Stimulated activated CD8-positive, alpha-beta memory T cell treated with anti-CD3 and anti-CD28 coated beads, Interleukin-15, amount 100 ng/mL, for 24 hours (primary cell): ENCODE data around the gene SOHLH1.
"Not testable (repeated sequence)": the region's sequence is repeated elsewhere in the genome, so short reads cannot be mapped to it uniquely, and the experiment has no call there.

Experiments
- DNase-seq: peaks from one replicate; pipeline ENCODE4 v3.0.0-alpha.2; 2020; ENCODE audit warnings: low read depth

The SOHLH1 gene

DNA sequence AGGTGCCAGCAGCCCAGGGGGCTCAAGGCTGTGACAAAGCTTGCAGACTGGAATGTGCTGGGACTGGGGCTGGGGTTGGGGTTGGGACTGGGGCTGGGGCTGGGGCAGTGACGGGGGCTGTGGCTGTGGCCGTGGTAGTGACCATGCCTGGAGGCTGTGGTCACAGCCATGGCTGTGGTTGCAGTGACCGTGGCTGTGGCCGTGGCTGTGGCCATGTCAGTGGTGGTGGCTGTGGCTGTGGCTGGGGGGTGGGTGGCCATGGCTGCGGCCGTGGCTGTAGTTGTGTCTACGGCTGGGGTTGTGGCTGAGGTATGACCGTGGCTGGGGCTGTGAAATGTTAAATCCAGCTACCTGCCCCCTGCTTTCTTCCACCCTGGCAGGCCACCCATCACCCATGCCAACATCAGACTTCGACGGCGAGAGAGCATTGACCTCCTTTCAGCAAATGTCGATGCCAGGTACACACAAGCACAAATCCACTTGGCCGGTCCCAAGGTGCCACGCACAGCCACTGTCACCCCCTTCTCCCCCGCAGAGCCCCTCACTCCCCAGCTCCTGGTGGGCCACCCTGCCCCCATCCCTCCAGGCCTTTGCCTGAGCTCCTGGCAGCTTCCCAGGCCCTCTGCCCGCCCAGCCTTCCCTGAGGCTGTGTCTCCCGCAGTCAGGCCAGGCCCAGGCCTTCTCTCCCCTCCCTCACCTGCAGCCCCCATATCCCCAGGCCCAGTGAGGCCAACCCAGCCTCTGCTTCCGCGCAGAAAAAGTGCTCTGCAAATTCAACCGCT is 20.9 kb downstream of the SOHLH1 start:
- no peak for DNase-seq

DNA sequence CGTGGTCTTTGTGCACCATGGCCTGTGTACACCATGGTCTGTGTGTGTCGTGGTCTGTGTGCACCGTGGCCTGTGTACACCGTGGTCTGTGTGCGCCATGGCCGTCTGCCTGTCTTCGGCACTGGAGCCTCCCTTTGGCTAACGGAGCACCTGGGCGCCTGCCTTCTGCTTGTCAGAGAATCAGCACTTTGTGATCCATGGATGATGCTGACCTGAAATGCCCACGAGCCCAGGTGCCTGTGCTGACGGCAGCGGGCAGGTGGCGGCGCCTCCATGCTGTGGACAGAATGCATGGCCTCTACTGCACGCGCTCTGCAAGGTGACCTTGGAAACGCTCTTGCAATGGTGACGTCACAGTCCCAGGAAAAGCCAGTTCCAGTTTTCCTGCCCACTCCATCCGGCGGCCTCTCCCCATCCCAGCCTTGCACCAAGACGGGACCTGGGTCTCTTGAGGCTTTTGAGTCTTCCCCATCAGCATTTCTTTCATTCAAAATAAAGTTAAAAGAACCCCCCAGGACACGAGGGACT is 21.6 kb downstream of the SOHLH1 start:
- no peak for DNase-seq

DNA sequence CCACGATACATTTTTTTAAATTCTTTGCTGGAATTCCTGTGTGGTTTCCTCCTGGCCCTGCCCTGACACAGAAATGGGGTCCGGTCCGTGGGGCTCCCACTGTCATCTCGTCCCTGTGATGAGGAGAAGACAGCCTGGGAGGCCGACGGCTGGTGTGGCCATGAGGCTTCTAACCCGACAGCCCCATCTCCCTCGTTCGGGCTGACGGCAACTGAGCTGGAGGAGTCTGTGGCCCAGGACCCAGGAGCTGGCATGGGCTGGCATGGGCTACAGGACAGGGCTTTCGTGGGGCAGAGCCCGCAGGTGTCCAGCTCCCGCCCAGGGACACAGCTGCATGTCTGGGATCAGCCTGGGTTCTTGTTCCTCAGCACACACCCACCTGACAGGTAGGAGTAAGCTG is 22.4 kb downstream of the SOHLH1 start:
- no peak for DNase-seq

GRCh38 chr9:135674977-135675376 is 24.3 kb downstream of the SOHLH1 start:
- no peak for DNase-seq

- no peak for DNase-seq
Observed at GRCh38 chr9:135673941-135674340, 25.3 kb downstream of the SOHLH1 start.

DNA sequence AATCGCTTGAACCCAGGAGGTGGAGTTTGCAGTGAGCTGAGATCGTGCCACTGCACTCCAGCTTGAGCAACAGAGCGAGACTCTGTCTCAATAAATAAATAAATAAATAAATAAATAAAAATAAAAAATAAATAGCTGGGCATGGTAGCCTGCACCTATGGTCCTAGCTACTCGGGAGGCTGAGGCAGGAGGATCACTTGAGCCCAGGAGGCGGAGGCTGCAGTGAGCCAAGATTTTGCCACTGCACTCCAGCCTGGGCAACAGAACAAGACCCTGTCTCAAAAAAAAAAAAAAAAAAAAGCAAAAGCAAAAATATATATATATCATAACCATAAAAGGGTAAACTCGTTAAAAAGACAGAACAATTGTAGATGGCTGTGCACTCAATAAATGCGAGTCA is 26.5 kb downstream of the SOHLH1 start:
- DNase-seq, result not testable (repeated sequence)

DNA sequence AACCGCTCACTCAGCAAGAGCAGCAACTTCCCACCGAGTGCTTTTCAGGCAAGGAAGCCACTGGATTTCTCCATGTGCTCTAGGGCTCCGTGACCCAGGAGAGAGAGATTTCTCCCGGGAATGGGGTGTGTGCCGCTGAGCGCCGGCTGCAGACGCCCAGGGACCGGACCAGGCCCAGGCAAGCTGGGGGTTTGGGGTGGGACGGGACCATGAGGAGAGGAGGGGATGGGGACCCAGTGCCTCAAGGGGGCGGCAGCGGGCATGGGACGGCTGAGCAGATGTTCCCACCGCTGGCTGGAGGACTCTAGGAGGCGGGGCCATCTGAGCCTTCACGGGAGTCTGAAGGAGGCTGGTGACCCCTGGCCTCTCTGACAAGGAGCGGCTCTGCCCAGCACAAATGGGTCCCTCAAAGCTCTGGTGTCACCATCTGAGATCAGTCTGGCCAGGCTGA is 27.7 kb downstream of the SOHLH1 start:
- DNase-seq, result no peak

DNA sequence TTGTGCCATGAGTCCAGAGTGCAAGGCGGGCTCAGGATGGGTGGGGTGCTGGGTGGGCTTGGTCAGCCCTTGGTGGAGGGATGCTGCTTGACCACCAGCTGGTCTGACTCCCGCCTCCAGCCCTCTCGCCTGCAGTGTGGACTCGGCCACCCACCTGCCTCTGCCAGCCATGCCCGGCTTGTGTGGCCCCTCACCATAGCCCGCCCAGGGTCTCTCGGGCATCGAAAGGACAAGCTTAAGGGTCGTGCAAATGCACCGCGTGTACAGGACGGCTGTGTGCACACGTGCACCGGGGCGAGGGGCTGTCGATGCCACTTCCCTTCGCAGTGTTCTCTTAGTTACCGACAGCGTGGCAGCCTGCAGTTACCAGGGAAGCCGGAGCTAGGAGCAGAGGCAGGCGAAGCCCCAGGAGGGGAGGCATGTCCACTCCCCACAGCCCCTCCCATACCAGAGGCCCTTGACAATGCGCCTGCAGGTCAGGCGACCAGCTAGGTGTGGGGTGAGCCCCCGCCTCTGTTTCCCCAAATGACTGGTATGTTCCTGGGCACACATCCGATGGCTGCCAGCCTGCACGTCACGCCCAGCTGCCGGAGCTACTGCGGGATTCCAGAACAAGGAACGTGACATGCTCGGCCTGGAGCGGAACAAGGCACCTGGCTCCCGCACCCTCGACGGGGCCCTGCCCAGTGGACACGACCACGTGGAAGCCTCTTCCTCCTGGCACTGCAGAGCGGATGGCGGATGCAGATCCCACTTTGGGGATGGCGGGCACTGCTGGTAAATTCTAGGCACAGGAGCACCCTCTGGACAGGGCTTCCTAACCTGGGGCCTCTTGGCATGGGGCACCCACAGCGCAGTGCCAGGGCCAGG is 28.3 kb downstream of the SOHLH1 start:
- DNase-seq, result no peak

DNA sequence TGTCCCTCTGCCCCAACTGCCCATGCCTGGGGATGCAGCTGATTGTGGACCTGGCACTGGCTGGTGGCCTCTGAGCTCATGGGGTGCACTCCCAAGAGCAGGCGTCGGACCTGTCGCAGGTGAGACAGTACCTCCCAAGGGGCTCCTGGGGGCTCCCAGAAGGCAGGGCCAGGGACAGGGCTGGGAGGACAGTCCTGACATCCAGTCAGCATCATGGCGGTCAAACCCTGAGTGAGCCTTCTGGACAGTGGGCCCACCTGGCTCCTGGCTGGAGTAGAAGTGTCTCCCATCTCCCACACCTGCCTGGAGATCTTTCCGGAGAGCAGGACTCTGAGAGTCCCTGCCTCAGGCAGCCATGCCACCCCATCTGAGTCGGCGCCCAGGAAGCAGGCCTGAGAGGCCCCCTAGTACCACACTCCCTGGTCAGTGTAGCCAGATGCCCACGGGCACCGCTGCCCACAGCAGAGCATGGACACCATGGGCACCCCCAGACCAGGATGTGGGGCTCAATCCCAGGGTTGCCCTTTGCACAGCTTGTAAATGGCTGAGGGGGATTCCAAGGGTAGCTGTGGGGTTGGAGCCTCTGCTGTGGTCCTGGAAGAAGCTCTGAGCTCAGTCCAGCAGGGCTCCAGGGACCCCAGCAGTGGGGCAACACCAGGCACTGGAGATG is 29.5 kb downstream of the SOHLH1 start:
- no peak for DNase-seq

GRCh38 chr9:135669018-135669417 is 30.3 kb downstream of the SOHLH1 start:
- not testable (repeated sequence) for DNase-seq

- no peak for DNase-seq
Observed at GRCh38 chr9:135667463-135668001, 31.7 kb downstream of the SOHLH1 start.

DNA sequence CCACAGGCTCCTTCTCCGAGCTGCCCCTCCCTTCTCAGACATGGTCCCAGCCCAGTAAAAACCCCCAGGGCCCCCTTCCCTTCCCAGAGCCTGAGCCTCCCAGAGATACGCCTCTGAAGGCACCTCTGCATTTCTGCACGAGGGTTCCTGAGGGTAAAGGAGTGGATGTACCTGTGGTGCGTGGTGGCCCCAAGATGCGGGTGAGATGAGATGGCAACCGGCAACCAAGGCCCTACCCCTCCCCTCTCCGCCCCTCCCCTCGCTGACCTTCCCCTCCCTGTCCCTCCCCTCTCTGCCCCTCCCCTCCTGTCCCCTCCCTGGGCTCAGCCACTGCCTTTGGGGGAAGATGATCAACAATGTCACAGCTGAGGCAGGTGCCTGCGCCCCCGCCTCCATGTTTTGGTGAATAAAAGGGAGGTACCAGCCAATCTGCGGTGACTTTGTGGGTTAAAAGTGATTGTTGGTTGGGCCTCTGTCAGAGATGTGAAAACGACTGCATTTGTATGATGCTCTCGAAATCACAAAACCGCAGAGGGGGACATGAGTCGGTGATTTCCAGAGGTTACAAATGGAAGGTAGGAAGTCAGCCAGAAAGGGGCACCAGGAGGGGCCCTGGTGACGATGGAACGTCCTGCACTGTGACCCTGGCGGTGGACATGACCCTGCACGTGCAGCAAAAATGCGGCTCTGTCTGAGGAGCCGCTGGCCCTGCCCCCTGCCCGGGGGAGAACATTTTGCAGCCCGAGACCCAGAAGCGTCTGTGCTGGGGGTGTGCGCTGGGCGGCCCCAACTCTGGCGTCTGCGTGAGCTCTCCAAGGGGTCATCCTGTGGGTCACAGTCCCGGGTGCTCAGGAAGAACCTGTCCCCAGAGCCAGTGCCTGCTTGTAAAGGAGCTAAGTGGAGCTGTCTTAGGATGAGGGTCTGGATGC is 32.5 kb downstream of the SOHLH1 start:
- no peak for DNase-seq

GRCh38 chr9:135665795-135666189 is 33.5 kb downstream of the SOHLH1 start:
- no peak for DNase-seq

DNA sequence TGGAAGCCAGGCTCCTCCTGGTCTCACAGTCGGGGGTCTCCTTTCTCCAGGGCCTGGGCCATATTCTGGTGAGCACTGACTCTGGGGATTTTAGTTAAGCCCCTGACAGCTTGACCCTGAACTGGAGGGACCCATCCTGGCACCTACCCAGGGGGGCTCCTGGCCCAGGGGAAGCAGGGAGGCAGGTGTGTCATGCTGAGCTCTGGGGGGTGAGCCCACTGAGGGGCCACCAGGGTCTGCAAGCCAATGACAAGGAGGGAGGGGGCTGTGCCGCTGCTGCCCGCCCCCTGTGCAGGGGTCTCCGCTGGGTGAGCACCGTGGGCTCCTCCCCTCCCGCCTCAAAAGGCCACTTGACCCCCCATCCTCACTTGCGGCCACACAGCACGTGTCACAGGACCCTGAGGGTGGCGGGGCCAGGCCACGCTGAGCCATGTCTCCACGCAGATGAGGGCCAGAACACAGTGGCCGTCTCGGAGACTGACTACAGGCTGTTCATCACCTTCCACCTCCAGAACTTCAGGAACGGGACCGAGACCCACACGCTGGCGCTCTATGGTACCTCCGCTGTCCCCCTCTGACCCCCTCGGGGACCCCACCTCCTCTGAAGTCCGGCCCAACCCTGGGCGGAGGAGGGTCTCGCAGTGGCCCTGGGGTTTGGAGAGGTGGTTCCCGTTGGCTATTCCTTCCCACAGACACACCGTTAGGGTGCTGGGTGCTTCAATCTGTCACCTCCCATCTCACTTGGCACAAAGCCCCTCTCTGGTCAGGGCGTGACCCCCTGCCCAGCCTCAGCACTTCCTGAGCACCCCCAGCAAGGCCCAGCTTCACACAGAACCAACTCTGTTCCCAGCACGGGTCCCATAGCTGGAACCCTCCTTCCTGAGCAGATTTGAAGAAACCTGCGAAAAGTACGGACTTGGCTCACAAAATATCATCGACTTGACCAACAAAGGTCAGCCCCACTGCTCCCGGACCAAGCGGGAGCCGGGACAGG is 34.2 kb downstream of the SOHLH1 start:
- DNase-seq, result no peak

DNA sequence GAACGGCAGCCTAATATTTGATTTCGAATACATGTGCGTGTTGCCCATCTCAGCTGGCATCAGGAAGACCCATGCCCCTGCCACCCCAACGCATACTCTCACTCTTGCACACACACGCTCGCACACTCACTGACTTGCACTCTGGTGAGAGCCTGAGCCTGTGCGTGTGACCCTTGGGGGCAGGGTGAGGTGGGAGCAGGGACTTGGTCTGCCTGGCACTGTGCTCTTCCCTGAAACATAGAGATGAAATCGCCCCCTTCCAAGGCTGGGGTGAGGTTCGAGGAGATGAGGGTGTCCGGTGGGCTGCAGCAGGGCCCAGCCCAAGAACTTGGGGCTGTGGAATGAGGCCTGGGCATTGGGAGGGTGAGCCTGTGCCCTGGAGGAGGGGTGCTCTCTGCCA is 35.0 kb downstream of the SOHLH1 start:
- no peak for DNase-seq

DNA sequence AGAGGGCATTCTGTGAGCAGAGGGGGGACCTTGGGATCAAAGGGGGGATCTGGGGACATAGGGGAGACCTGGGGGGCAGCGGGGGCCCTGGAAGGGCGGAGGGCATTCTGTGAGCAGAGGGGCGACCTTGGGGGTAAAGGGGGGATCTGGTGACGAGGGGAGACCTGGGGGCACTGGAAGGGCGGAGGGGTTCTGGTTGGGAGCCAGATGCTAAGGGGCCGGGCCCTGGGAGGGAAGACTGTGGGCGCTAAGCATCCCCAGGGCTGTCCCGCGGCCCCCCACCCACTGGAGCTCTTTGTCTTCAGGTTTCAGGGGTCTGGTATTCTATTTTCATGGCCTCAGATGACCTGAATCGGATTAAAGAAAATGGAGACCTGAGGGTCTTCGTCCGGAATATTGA is 35.4 kb downstream of the SOHLH1 start:
- DNase-seq, result no peak

- DNase-seq, result no peak
Observed at GRCh38 chr9:135663451-135663770, 35.9 kb downstream of the SOHLH1 start.

- DNase-seq, result no peak
Observed at GRCh38 chr9:135662758-135663450, 36.4 kb downstream of the SOHLH1 start, which contains the start of gene LCN9. LCN9 (plus strand) TSS chr9:135663309; CDS start chr9:135663322, 13 bp downstream.
